BLaER1 (cell line): Measurements from ENCODE around the gene MLIP.

Experiments used
- H3K27ac ChIP-seq: shearing (Covaris generic); formaldehyde crosslinking; 2 replicates; pipeline ENCODE4 v1.8.1; 2022
- H3K27me3 ChIP-seq: shearing (Covaris generic); formaldehyde crosslinking; 2 replicates; pipeline ENCODE4 v1.8.1; 2022
- H3K36me3 ChIP-seq: shearing (Covaris generic); formaldehyde crosslinking; 2 replicates; pipeline ENCODE4 v1.8.1; 2022
- H3K4me1 ChIP-seq: shearing (Covaris generic); formaldehyde crosslinking; 2 replicates; pipeline ENCODE4 v1.8.1; 2022
- H3K4me2 ChIP-seq: shearing (Covaris generic); formaldehyde crosslinking; 2 replicates; pipeline ENCODE4 v1.8.1; 2022
- H3K4me3 ChIP-seq: shearing (Covaris generic); formaldehyde crosslinking; 2 replicates; pipeline ENCODE4 v1.8.1; 2022
- H3K9ac ChIP-seq: shearing (Covaris generic); formaldehyde crosslinking; 2 replicates; pipeline ENCODE4 v1.8.1; 2022
- H3K9me3 ChIP-seq: shearing (Covaris generic); formaldehyde crosslinking; 2 replicates; pipeline ENCODE4 v1.8.1; 2022
- H4K20me1 ChIP-seq: shearing (Covaris generic); formaldehyde crosslinking; 2 replicates; pipeline ENCODE4 v1.8.1; 2022
- Cebpa-rat ChIP-seq: shearing (Covaris generic); IDR thresholded peaks from 2 replicates; pipeline ENCODE4 v1.8.1; 2022

MLIP gene

GRCh38 chr6:54112151-54112650, 958 bp downstream of the MLIP start:
- Histone ChIP-seq H3K27me3 (no peaks in the 10 kb centered on the region), H3K4me2 (no peak overlapping the region), H3K9ac (no peak overlapping the region), H3K4me1 (no peaks in the 10 kb centered on the region), H3K9me3 (no peaks in the 10 kb centered on the region), H3K4me3 (no peak overlapping the region), H3K36me3 (no peaks in the 10 kb centered on the region), H3K27ac (no peak overlapping the region), H4K20me1 (no peaks in the 10 kb centered on the region)
- TF ChIP-seq Cebpa-rat, result no peak

- TF ChIP-seq Cebpa-rat, result no peak
- Histone ChIP-seq H3K4me1 (no peaks in the 10 kb centered on the region), H3K27ac (no peak overlapping the region), H3K27me3 (no peaks in the 10 kb centered on the region), H3K9ac (no peak overlapping the region), H3K4me3 (no peak overlapping the region), H3K4me2 (no peak overlapping the region), H3K9me3 (no peaks in the 10 kb centered on the region), H4K20me1 (no peaks in the 10 kb centered on the region), H3K36me3 (no peaks in the 10 kb centered on the region)
Measured at GRCh38 chr6:54114991-54115390, 3.7 kb downstream of the MLIP start.

- Histone ChIP-seq H3K4me3 (no peak overlapping the region), H3K27ac (no peak overlapping the region), H3K9ac (no peak overlapping the region), H3K4me2 (no peak overlapping the region), H3K9me3 (no peaks in the 10 kb centered on the region), H4K20me1 (no peaks in the 10 kb centered on the region), H3K36me3 (no peaks in the 10 kb centered on the region), H3K27me3 (no peaks in the 10 kb centered on the region), H3K4me1 (no peaks in the 10 kb centered on the region)
- no peak for TF ChIP-seq Cebpa-rat
Measured at GRCh38 chr6:54115966-54116365, 4.7 kb downstream of the MLIP start.

- no peaks in the 10 kb centered on the region for H3K27me3 ChIP-seq
- no peak overlapping the region for H3K4me2 ChIP-seq
- H3K27ac ChIP-seq, result no peak overlapping the region
- H3K4me3 ChIP-seq, result no peak overlapping the region
- H3K36me3 ChIP-seq, result no peaks in the 10 kb centered on the region
- H3K9ac ChIP-seq, result no peak overlapping the region
- no peaks in the 10 kb centered on the region for H3K9me3 ChIP-seq
- no peak for TF ChIP-seq Cebpa-rat
- H4K20me1 ChIP-seq, result no peaks in the 10 kb centered on the region
- no peaks in the 10 kb centered on the region for H3K4me1 ChIP-seq
Measured at GRCh38 chr6:54118117-54118516, 6.9 kb downstream of the MLIP start.

DNA sequence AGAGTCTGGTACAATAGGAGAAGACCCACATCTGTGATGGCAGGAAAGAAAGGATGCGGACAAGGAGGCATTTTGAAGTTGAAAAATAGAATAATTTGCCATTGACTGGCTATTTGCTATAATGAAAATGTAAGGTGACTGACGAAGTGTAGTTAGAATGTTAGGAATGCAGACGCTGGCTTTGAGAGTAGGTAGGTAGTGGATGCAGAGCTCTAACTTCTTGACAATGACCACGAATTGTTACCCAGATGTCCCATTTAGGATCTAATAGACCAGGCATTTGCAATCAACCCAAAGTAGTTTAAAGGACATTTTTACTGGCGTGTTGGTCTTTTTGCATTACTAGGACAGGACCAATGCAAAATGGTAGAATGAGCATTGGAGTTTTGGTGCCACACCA, 14.2 kb downstream of the MLIP start:
- H4K20me1 ChIP-seq, result no peaks in the 10 kb centered on the region
- H3K4me1 ChIP-seq, result no peaks in the 10 kb centered on the region
- H3K4me3 ChIP-seq, result no peak overlapping the region
- no peaks in the 10 kb centered on the region for H3K9me3 ChIP-seq
- no peak overlapping the region for H3K27ac ChIP-seq
- no peak overlapping the region for H3K9ac ChIP-seq
- H3K36me3 ChIP-seq, result no peaks in the 10 kb centered on the region
- no peak overlapping the region for H3K4me2 ChIP-seq
- no peaks in the 10 kb centered on the region for H3K27me3 ChIP-seq
- no peak for TF ChIP-seq Cebpa-rat

- H3K4me3 ChIP-seq, result no peak overlapping the region
- no peaks in the 10 kb centered on the region for H3K9me3 ChIP-seq
- no peaks in the 10 kb centered on the region for H3K36me3 ChIP-seq
- no peaks in the 10 kb centered on the region for H4K20me1 ChIP-seq
- H3K9ac ChIP-seq, result no peak overlapping the region
- no peak overlapping the region for H3K4me2 ChIP-seq
- H3K27me3 ChIP-seq, result no peaks in the 10 kb centered on the region
- H3K27ac ChIP-seq, result no peak overlapping the region
- TF ChIP-seq Cebpa-rat, result no peak
- H3K4me1 ChIP-seq, result no peaks in the 10 kb centered on the region
Measured at GRCh38 chr6:54130179-54130578, 18.9 kb downstream of the MLIP start.

GRCh38 chr6:54132587-54132986, 21.3 kb downstream of the MLIP start:
- TF ChIP-seq Cebpa-rat, result no peak

GRCh38 chr6:54133186-54133585, 21.9 kb downstream of the MLIP start:
- no peak for TF ChIP-seq Cebpa-rat
- Histone ChIP-seq H3K27ac (no peak overlapping the region), H3K4me3 (no peak overlapping the region), H3K4me2 (no peak overlapping the region), H3K27me3 (no peaks in the 10 kb centered on the region), H3K4me1 (no peaks in the 10 kb centered on the region), H4K20me1 (no peaks in the 10 kb centered on the region), H3K9me3 (no peaks in the 10 kb centered on the region), H3K36me3 (no peaks in the 10 kb centered on the region), H3K9ac (no peak overlapping the region)

More at GRCh38 chr6:54132587-54132986, 21.3 kb downstream of the MLIP start:
- no peak overlapping the region for H3K27ac ChIP-seq
- no peaks in the 10 kb centered on the region for H4K20me1 ChIP-seq
- H3K4me3 ChIP-seq, result no peak overlapping the region
- no peak overlapping the region for H3K4me2 ChIP-seq
- H3K27me3 ChIP-seq, result no peaks in the 10 kb centered on the region
- H3K9ac ChIP-seq, result no peak overlapping the region
- H3K9me3 ChIP-seq, result no peaks in the 10 kb centered on the region
- no peaks in the 10 kb centered on the region for H3K36me3 ChIP-seq
- H3K4me1 ChIP-seq, result no peaks in the 10 kb centered on the region

DNA sequence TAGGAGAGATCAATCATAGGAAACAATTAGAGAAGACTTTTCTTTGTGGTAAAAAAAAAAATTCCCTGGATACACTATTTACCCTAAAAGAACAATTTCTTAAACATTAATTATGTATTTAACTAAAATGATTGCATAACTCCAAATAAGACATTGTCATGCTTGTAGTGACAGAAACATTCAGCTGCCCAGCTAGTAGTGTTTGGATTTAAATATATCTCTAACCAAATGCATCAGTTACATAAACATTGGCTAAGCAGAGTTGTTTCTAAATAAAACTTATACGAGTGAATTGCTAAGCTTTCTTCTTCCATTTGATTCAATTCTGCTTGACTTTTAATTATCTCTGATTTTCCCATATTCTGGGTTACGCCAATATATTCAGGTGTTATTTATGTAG, 23.7 kb downstream of the MLIP start:
- no peaks in the 10 kb centered on the region for H3K4me1 ChIP-seq
- no peaks in the 10 kb centered on the region for H3K9me3 ChIP-seq
- H3K4me2 ChIP-seq, result no peak overlapping the region
- H3K27ac ChIP-seq, result no peak overlapping the region
- H3K4me3 ChIP-seq, result no peak overlapping the region
- no peaks in the 10 kb centered on the region for H3K36me3 ChIP-seq
- no peaks in the 10 kb centered on the region for H3K27me3 ChIP-seq
- no peak for TF ChIP-seq Cebpa-rat
- no peak overlapping the region for H3K9ac ChIP-seq
- H4K20me1 ChIP-seq, result no peaks in the 10 kb centered on the region

DNA sequence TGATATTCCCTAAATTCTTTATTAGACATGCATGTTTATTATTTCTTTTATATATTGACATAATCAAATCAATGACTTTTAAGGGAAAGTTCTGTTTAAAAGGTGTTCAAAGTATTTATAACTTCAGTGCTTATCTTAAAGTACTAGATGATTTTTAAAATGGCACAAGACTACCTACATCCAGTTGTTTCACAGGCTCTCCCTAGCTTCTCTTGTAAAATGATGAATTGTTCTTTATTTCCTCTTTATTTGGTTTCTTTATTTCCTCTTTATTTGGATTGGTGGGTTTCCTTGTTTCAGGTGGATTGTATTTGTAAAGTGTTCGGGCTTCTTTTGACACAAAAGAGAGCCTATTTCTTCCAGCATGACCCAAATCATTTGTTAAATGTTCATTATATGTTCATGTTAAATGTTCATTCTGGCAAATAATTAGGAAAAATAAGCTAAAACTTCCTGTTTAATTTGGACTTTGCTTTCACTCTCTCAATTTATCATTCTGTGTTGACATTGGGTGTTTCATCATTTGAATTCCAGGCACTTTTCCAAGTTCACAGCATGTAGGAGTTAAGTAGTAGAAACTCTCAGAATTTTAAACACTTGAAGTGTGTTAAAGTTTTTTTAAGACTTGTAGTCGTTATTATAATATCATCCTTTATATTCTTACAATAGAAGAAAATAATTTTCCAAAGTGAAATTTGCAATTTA, 24.6 kb downstream of the MLIP start:
- TF ChIP-seq Cebpa-rat, result no peak
- H3K27ac ChIP-seq, result no peak overlapping the region

GRCh38 chr6:54138795-54139194, 27.6 kb downstream of the MLIP start:
- TF ChIP-seq Cebpa-rat, result no peak
- Histone ChIP-seq H3K9ac (no peak overlapping the region), H3K4me1 (no peaks in the 10 kb centered on the region), H3K9me3 (no peaks in the 10 kb centered on the region), H3K4me2 (no peak overlapping the region), H3K4me3 (no peak overlapping the region), H3K27me3 (no peaks in the 10 kb centered on the region), H3K27ac (no peak overlapping the region), H3K36me3 (no peaks in the 10 kb centered on the region), H4K20me1 (no peaks in the 10 kb centered on the region)

More for the DNA sequence above, 24.6 kb downstream of the MLIP start:
- Histone ChIP-seq H3K36me3 (no peaks in the 10 kb centered on the region), H4K20me1 (no peaks in the 10 kb centered on the region), H3K9ac (no peak overlapping the region), H3K4me1 (no peaks in the 10 kb centered on the region), H3K4me2 (no peak overlapping the region), H3K9me3 (no peaks in the 10 kb centered on the region), H3K4me3 (no peak overlapping the region), H3K27me3 (no peaks in the 10 kb centered on the region)
